GM12891 (cell line): ENCODE data around the gene ADAMTS18. TPM values are rescaled to one million over a fixed set of nuclear protein-coding genes. Genes with fewer than 3 reads are reported as not detected.
"Not testable (repeated sequence)": the region's sequence is repeated elsewhere in the genome, so short reads cannot be mapped to it uniquely, and the experiment has no call there.

Source experiments
- DNase-seq: peaks from one replicate; pipeline ENCODE4 v3.0.0; 2011; ENCODE audit warnings: low spot score; ENCODE audit not compliant: insufficient read length
- FAIRE-seq: peaks from 2 replicates; lab custom pipeline; 2011; peaks lifted over from hg19 to GRCh38; lab: Jason Lieb, UNC
- PAX5 ChIP-seq: IDR thresholded peaks from 2 replicates; pipeline ENCODE4 v1.6.1; 2011; ENCODE audit warnings: low read length, moderate library complexity, mild to moderate bottlenecking; ENCODE audit not compliant: insufficient read depth, severe bottlenecking
- POLR2A ChIP-seq: IDR thresholded peaks from 2 replicates; pipeline ENCODE4 v1.6.1; 2011; ENCODE audit warnings: low read depth, low read length, control low read depth
- POLR2AphosphoS5 ChIP-seq: IDR thresholded peaks from 2 replicates; pipeline ENCODE4 v1.6.1; 2011; ENCODE audit warnings: low read depth, low read length, control low read depth
- POU2F2 ChIP-seq: IDR thresholded peaks from 2 replicates; pipeline ENCODE4 v1.6.1; 2011; ENCODE audit warnings: low read depth, mild to moderate bottlenecking, control low read depth, low read length, moderate library complexity
- SPI1 ChIP-seq: IDR thresholded peaks from 2 replicates; pipeline ENCODE4 v1.6.1; 2011; ENCODE audit warnings: low read depth, low read length, control low read depth
- TAF1 ChIP-seq: IDR thresholded peaks from 2 replicates; pipeline ENCODE4 v1.6.1; 2011; ENCODE audit warnings: low read depth, low read length, control low read depth
- polyA plus RNA-seq: library from polyadenylated mRNA; unstranded; fragments of >200 nt; gene quantifications from one replicate; pipeline ENCODE4 v1.2.1, GENCODE V29; 2012; ENCODE audit warnings: low read depth, missing spikeins, inconsistent platforms; ENCODE audit not compliant: missing spikeins

The ADAMTS18 gene
- not detected for polyA plus RNA-seq

- FAIRE-seq, result no peak
- peak; percentile 13 for DNase-seq
- TF ChIP-seq TAF1 (no peak), POLR2A (no peak), POU2F2 (no peak), SPI1 (no peak), POLR2AphosphoS5 (no peak), PAX5 (no peak)
Measured at GRCh38 chr16:77434530-77435271, at the start of gene ADAMTS18. ADAMTS18 (minus strand) TSS chr16:77435034; CDS start chr16:77434695, 339 bp downstream.

GRCh38 chr16:77480681-77481315 lies 46.0 kb upstream of the ADAMTS18 start:
- TF ChIP-seq POLR2AphosphoS5, result no peak
- no peak for TF ChIP-seq SPI1
- TF ChIP-seq POLR2A, result no peak
- no peak for TF ChIP-seq PAX5
- TF ChIP-seq POU2F2, result no peak
- no peak for DNase-seq
- no peak for FAIRE-seq

- DNase-seq (no peak), FAIRE-seq (no peak)
- TF ChIP-seq POLR2AphosphoS5, result no peak
- TF ChIP-seq PAX5, result no peak
- TF ChIP-seq POLR2A, result no peak
Measured at GRCh38 chr16:77472262-77472661, 37.4 kb upstream of the ADAMTS18 start.

- DNase-seq (no peak), FAIRE-seq (no peak)
- no peak for TF ChIP-seq SPI1
- no peak for TF ChIP-seq POU2F2
- no peak for TF ChIP-seq POLR2A
- no peak for TF ChIP-seq TAF1
- TF ChIP-seq PAX5, result no peak
- no peak for TF ChIP-seq POLR2AphosphoS5
Measured at GRCh38 chr16:77470851-77471250, 36.0 kb upstream of the ADAMTS18 start.

- FAIRE-seq (no peak), DNase-seq (no peak)
- no peak for TF ChIP-seq TAF1
Measured at GRCh38 chr16:77469634-77470033, 34.8 kb upstream of the ADAMTS18 start.

GRCh38 chr16:77468831-77469230 lies 34.0 kb upstream of the ADAMTS18 start:
- no peak for DNase-seq
- no peak for FAIRE-seq
- no peak for TF ChIP-seq SPI1
- no peak for TF ChIP-seq PAX5
- no peak for TF ChIP-seq POLR2AphosphoS5
- TF ChIP-seq TAF1, result no peak
- no peak for TF ChIP-seq POLR2A
- TF ChIP-seq POU2F2, result no peak

GRCh38 chr16:77467821-77468335 lies 33.0 kb upstream of the ADAMTS18 start:
- FAIRE-seq, result no peak
- TF ChIP-seq POLR2A (no peak), POLR2AphosphoS5 (no peak), POU2F2 (no peak), TAF1 (no peak), PAX5 (no peak), SPI1 (no peak)
- no peak for DNase-seq

GRCh38 chr16:77463659-77464058 lies 28.8 kb upstream of the ADAMTS18 start:
- not testable (repeated sequence) for FAIRE-seq, DNase-seq

- TF ChIP-seq TAF1, result no peak
- TF ChIP-seq POLR2AphosphoS5, result no peak
- TF ChIP-seq POU2F2, result no peak
- TF ChIP-seq POLR2A, result no peak
- TF ChIP-seq SPI1, result no peak
- TF ChIP-seq PAX5, result no peak
- FAIRE-seq (no peak), DNase-seq (no peak)
Measured at GRCh38 chr16:77462894-77463293, 28.1 kb upstream of the ADAMTS18 start.

GRCh38 chr16:77459534-77460254 lies 24.9 kb upstream of the ADAMTS18 start:
- no peak for DNase-seq
- TF ChIP-seq PAX5 (no peak), POU2F2 (no peak), POLR2AphosphoS5 (no peak)
- FAIRE-seq, result no peak
